SKM-1 (cell line): ENCODE results near the gene SH3GL2.

Experiments used
- DNase-seq: peaks from one replicate; lab custom pipeline; 2025; ENCODE audit not compliant: unreplicated experiment; lab: John Stamatoyannopoulos, UW

SH3GL2 gene

DNA sequence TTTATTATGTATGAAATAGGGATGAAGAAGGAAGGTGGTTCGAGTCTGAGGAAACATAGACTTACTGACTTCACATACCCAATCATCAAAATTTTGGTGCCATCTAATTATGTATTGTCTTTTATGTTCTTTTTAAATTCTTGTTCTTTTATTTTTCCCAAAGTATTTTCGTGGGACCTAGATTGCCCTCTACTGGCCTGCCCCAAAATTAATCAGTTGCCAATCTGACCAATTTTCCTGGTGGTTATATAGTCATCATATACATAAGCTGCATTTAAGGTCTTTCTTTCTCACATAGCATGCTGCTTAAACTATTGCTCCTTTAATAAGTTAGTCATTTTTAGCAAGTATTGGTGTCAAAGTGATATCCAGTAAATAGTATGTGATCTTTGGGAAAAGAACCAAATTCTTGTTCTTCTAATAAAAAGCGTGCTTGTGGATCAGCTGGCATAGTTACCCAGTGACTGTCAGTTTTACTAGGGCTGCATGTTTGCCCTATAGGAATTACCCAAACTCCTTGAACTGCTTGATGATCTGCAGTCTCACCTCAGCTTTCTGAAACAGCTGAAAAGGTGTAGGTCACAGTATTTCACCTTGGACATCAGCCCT, 223.5 kb downstream of the SH3GL2 start:
- DNase-seq, result no peak

DNA sequence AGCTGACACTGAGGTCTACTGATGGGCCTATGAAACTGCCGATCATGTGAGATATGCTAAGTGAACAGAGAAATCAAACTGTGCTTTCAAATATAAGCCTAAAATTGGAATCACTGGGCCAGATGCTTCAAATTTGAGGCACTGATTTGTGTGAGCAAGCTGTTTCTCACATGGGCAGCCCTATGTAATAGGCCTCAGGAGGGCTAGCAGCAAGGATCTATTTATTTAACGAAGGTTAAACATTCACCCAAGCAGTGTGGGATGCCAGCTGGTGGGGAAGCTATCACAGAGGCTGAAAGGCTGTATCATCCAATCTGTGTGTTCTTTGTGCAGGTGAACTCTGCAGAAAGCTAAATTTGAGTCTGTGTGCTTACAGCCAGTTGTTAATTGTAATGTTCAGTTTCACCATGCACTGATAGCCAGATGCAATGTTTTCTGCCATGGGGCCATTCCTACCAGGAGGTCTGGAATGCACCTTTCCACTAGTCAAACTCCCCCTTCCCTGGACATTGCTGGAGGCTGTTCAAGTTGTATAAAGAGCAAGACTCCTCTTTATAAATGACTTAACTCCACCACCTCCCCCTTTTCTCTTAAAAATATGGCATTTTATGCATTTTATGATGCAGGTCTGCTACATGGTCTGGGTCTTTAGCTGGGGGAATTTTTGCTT, 228.9 kb downstream of the SH3GL2 start:
- no peak for DNase-seq

DNA sequence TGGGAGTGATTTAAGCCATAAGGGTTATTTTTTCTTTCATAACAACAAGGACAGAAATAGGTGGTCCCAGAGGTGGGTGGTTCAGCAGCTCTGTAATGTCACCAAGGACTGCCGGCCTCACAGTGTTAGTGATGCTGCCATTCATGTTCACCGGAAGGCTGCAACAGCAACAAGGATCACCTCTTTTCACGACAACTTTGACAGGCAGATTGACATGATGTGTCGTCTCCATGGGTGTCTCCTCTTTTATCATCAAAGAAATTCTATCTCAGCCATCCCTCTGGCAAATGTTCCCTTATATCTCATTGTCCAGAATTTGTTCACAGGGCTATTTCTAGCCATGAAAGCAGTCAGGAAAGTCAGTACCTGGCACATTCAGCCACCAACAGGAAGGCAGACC, 231.5 kb downstream of the SH3GL2 start:
- DNase-seq, result no peak

- peak; percentile 35 for DNase-seq
These were observed 232.1 kb downstream of the SH3GL2 start for GRCh38 chr9:17810728-17811571.

- DNase-seq, result no peak
These were observed 234.9 kb downstream of the SH3GL2 start for GRCh38 chr9:17813798-17814197.

GRCh38 chr9:17816431-17817027, 237.7 kb downstream of the SH3GL2 start:
- no peak for DNase-seq

DNA sequence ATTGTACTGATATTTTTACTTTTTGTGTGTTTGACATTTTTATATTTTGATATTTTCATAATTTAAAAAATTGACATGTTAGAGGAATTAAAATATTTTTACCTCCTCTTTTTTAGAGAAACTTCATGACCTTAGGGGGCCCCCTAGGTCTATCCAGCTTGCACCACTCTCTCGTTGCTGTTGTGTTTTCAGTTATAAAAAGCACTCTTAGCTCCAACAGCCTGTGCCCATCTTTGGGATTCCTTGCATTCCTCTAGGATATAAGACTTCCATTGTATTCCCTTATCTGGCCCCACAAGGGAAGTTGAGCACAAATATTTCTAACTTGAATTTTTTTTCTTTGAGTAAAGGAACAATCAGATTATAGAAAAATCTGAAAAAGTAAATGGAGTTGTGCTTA, 245.3 kb downstream of the SH3GL2 start:
- DNase-seq, result no peak

DNA sequence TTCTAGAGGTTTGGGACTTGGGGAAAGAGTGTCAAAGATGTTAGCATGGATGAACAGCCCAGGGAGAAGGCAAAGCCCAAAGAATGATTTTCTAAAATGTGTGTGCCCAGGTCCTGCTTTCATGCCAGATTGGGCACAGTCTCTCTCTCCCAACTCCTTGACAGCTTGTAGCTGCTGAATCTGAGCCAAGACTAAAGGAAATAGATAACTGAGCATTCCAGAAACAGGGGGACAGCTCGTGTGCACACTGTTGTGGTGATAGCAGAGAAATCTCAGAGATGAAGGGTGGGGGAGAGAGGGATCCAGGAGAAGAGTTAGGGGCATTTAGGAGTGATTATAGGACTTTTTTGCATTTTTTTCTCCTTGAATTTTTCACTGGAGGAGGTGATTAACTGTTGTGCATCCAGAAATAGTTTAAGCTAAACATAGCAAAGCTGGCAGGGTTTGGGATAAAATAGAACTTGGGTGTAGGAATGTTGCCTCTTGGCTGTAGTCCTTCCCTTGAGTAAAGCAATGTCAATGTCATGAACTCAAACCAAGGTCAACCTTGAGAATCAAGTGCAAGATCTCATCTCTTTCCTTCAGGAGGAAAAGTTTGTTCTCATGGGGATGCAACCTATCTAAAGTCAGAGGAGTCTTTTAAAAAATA, 245.9 kb downstream of the SH3GL2 start:
- no peak for DNase-seq

DNA sequence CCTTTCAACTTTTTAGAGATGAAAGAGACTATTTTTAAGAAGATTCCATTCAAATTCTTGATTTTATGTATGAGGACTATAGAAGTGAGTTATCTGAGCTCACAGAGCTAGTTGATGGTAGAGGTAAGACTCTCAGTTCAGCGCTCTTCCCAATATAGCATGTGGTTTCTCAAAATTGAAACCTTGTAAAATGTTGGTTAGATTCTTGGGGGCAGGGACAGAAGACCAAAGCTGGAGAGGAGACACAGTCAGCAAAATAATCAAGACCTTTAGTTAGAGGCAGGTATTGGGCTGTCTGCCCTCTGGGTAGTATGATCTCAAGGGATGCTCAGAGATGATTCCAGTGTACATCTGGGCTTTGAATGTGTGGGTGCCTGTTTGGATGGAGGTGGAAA, 246.4 kb downstream of the SH3GL2 start:
- DNase-seq, result no peak

DNA sequence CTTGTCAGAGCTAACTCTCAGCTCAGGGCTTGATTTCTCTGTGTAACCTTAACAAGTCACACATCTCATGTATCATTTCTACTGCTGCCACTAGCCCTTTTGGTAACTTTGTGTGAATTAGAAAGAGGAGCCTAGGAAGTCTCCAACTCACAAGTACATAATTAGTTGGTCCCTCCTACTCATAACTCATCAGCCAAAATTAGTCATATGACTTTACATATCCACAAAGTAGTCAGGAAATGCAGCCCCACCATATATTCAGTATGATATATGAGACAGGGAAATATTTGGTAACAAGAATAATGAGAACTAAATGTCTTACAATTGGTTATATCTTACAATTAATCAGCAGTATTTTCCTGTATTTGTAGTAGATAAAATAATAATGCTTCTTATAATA, 250.2 kb downstream of the SH3GL2 start:
- DNase-seq, result no peak

GRCh38 chr9:17829812-17830385, 251.0 kb downstream of the SH3GL2 start:
- DNase-seq, result no peak

- DNase-seq, result no peak
These were observed 253.9 kb downstream of the SH3GL2 start for GRCh38 chr9:17832812-17833211.

DNA sequence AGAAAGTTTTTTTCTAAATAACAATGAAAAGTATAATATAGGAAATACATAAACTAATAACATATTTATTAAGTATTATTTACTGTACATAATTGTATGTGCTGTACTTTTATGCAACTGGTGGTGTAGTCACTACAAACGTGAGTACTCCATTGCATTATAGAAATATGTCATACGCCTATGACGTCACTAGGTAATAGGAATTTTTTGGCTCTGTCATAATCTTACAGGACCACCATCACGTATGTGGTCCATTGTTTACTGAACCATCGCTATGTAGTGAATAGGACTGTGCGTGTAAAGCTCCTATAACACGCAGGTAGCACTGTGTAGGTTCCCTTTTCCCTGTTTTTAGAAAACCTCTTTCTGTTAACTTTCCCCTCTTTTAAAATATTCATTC, 255.0 kb downstream of the SH3GL2 start:
- DNase-seq, result no peak

DNA sequence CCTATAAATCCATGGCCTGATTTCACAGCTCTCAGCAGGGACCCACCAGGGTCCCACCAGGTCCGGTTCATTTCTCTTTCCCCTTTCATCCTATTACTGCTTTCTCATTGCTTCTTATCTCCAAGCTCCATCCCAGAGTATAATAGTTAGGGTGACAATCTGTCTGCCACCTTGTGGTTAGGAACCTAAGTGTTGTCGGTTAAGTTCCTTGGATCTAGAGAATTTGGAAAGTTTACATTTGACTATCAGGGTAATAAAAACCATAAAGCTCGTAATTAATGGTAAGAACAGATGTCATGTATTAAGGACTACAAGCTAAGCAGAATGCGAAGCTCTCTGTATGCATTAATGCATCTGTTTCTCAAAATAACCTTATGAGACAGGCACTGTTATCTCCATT, 259.1 kb downstream of the SH3GL2 start:
- DNase-seq, result no peak

DNA sequence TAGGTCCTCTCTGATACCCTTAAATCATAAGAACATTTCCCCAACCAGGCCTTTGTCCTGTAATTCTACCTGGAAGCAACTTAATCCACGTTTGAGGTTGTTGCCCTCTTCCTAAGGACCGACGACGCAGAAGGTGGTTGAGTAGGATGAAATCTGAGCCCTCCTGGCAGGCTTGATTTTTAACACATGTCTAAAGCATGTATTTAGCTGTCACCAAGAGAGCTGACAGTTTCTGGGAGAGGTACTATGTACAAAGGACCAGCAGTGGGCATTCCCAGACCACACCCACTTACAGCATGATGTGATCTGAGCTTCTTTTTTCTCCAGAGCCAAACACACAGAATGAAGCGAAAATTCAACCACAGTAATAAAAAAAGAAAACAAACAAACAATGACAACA, 260.9 kb downstream of the SH3GL2 start:
- DNase-seq, result no peak

GRCh38 chr9:17843236-17843635, 264.4 kb downstream of the SH3GL2 start:
- no peak for DNase-seq
